GDM1 (cell line): Measurements from ENCODE around the gene SAP30L.

Experiments
- DNase-seq: peaks from one replicate; lab custom pipeline; 2025; lab: John Stamatoyannopoulos, UW

SAP30L gene

DNA sequence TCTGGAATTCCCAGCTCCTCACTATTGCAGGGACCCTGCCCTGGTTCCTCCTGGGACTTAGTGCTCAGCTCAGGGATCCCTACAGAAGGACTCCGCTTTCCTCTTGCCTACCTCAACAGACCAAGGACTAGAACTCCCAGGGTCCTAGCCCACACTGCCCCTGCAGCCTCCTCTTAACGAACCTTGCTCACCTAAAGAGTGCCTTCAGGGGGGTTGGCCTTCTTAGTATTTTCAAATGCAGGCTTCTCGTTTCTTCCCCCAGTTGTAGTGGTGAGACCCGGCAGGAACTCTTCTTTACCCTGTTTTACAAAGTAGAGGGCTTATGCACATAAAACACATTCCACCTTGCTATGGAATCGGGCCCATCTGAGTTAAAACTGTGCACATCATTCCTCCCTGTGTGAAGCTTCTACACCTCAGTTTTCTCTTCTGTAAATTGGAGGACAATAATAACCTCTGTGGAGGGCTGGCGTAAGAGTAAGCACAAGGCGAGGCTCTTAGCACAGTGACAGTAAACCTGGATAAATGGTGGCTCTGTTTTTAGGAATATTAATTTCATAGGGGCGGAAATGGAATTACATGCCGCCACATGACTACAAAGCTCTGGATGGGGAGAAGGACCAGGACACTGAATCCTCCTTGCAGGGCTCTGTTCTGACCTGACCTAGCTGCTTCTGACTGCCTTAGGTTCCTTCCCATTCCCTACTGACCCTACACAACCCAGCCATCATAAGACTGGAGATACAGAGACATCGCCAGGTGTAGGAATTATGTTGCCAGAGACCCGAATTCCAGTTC is 36.0 kb downstream of the SAP30L start:
- no peak for DNase-seq

DNA sequence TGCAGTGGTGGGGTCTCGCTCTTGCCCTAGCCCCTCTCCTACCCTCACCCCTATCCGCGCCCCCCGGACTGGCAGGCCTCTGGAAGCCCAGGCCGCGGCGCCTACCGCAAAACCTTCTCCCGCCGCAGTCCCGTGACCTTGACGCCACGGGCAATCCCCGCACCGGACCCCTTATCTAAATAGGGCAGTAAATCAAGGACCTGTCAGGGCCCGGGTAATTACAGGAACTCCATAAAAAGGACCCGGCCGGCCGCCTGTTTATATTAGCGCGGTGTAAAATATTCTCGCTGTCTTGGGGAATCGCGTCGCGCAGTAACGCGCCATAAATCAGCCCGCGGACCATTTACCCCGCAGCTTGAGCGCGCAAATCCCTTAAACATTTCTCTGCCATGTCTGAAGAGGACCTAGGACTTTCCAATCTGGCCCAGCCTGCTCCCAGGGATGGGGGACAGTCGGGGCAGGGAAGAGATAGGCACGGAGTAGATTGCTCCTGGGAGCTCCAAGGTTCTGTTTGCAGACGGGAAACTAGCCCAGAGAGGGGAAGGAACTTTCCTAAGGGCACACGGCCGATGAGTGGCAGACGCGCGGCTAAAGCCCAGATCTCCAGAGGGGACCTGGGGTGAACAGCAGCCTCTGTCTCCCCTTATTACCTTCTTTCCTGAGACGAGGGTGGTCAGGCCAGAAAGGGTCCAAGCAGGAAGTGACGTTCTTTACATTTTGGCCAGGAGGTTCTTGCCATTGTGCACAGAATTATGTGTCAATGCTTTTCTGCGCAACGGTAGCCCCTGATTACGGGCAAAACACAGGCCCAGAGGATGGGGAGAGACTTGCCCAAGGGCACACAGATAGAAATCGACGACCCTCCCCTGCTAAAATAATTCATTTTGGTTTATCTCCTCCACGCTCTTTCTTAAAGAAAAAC is 37.0 kb downstream of the SAP30L start:
- DNase-seq = no peak

DNA sequence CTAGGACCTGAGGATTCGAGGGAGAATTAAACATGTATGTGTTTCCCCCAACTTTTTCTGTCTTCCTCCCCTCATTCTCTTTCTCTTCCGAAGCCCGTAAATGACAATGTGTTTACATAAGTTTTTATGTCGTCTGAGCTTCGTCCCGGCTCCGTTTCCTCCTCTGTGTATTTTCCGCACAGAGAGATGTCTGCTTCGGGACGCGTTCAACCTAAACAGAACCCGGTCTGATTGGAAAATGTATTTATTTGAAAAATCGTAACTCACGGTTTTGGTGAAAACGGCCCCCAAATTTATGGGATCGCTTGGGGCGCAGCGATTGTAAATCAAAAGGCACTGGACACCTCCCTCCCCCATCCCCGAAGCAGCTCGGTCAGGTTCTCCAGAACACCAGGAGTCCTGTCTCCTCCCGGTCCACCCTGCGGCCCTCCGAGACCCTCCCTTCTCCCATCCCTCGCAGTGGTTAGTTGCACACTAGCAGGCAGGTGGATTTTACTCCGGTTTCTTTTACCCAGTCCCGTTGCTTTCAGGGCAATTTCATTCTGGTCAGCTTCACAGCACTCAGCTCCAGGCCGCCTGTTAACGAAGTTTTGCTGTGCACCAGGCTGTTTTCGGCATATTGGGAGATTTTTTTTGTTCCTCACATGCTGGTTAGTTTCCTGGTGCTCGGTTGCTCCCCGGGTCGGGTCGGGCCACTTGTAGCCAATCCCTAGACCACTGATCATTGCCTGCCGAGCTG is 38.0 kb downstream of the SAP30L start:
- no peak for DNase-seq

DNA sequence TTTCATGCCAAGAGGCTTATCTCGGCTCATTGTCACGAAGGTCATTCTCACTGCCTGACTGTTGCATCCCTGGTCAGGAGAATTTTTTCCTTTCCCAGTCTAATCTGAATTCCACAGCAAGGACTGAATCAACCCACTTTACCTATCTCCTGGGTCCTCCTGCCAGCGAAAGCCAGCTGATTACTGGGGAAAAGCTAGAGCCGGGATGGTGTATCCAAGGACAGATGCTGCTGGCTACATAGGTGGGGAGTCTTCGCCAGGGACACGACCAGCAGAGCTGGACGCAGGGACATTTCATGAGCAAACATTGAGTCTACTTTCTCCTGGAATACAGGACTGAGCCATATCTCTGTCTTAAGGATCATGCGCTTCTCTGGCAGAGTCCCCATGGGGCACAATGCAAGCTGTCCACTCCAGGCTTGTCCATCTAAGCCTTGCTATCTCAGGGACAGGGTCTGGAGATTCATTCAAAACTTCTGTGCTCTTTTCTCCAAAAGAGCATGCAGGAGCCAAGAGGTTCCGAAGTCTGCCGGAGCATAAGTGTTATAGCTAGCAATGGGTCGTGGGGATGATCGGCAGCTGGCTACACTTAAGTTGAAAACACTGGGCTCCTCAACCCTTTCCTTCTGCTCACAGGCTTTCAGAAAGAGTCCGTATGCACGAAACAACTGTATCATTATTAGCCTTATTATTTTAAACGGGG is 38.7 kb downstream of the SAP30L start:
- DNase-seq = no peak

DNA sequence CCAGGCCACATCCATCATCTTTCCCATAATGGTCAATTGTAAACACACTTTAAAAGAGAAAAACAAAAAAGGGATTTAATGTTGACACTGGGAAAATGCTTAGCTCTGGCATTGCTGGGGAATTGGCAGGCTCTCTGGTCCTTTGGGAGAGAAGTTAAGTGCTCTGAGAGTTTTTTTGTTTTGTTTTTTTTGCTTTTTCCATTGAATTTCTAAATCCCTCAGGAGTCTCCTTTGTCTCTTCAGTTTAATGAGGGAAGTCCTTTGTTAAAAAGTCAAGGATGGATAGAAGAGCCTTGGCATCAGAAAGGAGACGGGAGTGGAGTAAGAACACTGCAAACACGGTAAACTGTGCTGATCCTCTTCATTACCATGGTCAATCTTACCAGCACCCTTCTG is 39.3 kb downstream of the SAP30L start:
- DNase-seq = no peak

DNA sequence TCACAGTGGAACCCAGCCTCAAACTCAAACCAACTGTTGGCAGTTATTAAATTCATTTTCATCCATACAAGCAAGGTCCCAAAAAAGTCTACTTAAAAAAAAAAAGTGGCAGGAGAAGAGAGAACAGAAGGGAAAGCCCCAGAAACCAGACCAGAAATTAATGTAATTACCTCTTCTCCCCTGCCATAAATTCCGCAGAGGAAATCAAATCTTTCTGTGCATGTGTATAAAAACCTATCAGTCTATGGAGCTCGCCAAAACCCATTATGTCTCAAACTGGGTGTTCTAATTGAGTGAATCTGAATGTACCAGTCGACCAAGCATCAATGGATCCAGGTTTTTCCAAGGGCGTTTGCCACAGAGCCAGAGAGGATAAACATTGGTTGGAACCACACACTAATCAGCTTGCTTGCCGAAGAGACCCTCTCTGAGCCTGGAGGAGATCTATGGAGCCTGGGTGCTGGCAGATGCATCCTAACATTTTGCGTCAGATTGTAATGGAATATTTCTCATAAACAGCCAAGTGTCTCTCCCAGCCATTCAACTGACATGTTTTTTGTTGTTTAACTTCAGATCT is 40.1 kb downstream of the SAP30L start:
- DNase-seq = no peak

DNA sequence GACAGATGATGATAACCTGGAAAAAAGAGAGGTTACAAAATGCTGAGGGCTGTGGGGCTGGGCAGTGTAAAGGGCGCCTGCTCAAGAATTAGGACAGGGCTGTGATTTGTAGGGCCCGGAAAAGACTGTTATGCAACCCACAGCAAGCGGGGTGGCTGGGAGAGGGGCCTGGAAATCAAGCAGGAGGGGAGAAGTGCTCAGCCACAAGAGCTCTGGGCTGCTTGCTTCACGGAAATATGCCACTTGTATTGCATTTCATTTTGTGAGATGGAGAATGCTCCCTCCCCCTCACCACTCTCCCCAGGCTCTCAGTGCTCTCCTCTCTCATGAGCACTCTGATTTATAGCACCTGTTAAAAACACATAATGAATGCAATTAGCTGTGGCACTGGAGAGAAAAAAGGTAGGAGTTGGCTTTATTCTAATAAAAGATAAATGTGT is 40.6 kb downstream of the SAP30L start:
- DNase-seq = no peak

DNA sequence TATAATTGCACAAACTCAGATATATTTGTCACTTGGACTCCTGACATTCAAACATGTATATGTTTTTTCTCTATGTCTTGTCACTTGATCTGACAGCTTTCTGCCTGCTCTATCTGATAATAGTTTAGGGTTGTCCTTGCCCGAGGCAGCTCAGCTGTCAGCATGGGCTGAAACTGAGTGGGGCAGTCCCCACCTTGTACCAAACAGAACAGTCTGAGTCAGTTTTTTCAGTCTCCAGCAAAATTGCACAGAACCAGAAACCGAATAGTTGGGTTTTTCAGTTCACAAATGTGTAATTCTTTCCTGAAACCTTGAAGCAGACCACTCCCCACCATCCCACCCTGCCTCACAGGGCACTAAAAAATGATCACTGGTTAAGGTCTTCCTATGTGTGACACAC is 41.7 kb downstream of the SAP30L start:
- no peak for DNase-seq

DNA sequence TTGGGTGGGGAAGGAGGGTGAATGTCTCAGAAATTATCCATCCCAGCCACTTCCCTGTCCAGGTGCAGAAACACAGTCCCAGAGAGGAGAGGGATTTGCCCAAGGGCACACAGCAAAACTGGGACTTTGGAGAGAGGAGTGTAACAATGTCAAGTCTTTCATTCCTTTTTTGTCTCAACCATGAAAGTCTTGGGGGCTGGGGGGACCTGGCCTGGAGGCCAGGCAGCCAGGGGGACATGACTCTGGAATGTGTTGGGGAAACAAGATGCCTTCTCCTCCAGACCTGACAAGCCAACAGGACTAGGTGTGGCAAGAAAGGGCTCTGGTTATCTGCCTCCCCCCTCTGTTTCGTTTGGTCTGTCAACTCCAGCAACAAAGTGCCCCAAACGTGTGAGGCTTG is 46.1 kb downstream of the SAP30L start:
- no peak for DNase-seq

DNA sequence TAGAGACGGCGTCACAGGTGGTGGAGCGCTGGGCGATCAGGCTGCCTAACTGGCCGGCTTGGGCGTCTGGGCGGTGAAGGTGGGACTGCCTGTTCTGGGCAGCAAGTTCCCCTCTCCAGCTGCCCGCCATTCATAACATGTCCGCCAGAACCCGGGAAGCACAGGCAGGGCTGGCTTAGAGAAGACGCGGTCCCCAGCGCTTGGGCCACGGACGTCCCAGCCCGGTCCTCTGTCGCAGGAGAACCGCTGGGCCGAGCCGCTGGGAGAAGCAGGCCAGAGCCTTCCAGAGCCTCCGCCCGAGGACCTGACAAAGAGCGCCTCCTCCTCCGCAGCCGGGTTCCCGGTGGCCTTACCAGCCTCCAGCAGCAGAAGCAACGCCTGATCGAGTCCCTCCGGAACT is 47.5 kb downstream of the SAP30L start:
- no peak for DNase-seq

DNA sequence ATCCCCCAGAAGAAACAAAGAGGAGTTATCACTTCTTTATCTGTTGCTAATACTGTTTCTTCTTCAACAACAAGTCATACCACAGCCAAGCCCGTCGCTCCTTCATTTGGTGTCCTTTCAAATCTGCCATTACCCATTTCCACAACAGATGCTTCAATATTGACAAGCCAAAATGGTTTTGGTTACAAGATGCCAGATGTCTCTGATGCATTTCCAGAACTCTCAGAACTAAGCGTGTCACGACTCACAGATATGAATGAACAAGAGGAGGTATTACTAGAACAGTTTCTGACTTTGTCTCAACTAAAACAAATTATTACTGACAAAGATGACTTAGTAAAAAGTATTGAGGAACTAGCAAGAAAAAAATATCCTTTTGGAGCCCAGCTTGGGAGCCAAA is 48.2 kb downstream of the SAP30L start:
- no peak for DNase-seq

DNA sequence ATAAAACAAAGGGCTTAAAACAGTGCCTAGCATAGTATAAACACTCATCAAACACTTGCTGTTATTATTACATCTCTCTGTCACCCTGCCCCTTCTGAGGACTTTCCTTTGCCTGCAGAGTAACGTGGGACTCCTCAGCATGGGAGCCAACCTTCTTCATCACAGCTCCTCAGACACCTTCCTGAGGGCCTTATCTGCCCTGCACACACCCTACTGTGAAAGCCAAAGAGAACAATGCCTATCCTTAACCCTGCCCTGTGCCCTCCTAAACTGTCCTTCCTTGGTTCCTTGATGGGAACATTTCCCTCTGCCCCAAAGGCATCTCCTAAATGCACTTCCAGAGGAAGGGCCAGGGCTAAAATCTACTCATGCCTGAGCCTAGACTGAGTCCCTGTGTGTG is 52.8 kb downstream of the SAP30L start:
- DNase-seq = no peak

DNA sequence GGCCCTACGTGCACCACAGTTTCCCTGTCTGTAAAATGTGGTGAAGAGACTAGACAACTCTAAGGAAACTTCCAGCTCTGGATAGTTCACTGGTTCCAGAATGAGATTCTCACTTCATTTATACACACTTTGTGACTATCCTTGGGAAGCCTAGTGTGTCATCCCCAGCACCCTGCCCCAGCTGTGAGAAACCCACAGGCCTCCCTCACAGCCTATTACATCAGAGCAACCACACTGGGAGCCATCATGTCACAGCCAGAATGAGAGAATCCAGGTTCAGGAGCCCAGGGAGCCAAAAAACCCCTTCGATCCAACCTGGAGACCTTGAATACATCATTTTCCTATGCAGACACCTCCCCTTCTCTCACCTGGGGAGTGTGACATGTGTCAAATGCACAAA is 53.2 kb downstream of the SAP30L start:
- no peak for DNase-seq

DNA sequence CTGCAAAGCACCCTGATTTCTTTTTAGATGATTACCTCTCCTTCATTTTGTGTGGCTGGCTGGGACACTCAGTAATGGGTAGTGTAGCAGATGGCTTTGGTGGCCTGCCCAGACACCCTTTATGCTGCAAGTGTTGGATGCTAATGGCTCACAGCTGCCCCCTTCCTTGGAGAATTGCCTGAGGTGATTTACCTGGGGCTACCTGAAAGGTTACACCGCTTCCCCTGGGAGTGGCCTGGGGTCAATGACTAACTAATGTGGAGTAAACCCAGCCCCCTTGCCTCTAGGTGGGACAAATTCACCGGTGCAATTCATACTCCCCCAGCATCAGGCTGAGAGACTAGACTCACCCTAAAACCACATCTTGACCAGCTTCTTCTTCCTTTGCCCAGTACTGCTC is 55.8 kb downstream of the SAP30L start:
- DNase-seq = no peak

DNA sequence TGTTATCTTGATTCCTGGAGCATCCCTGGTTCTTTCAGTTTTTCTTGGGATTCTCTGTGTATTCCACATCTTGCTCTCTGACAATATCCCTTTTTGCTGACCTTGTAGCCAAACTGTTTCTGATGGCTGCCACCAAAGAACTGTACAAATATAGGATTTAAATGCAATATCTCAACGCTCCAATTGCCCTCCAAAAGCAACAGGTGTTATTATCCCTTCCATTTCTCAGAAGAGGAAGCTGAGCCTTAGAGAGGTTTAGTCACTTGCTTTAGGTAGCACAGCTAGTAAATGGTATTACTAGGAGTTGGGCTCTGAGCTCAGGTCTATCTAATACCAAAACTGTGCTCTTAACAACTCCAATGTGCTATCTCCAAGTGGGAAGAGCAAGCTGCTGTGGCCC is 56.4 kb downstream of the SAP30L start:
- DNase-seq = no peak

DNA sequence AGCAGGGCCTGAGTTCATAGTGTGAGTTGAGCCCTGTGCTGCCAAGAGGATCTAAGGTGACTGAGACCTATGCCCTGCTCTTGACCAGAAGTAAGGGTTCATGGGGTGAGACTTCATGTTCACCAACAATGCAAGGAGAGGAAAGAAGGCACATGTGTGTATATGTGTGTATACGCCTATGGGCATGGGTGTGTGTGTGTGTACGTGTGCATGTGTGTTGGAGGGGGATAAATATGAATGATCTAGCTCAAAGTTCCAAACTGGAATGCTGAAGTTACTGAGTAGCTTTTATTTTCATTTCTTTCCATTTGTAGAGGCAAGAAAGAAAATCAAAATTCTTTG is 57.9 kb downstream of the SAP30L start:
- no peak for DNase-seq

DNA sequence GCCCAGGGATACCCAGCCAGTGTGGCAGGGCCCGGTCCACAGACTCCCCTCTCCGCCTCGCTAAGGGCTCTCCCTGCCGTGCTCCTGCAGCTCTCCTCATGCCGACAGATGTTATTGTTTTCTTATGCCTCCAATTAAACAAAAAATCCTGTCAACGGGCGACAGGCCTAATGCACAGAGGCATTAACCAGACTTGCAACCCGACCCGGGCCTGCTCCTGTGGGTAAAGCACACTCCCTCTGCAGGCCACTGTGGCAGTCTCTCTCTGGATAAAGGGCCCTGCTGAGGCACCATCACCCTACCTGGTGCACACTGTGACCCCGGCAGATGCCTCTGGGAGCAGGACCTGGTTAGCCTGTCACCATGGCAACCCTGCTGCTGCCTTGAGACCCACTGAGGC is 59.8 kb downstream of the SAP30L start:
- DNase-seq = no peak

DNA sequence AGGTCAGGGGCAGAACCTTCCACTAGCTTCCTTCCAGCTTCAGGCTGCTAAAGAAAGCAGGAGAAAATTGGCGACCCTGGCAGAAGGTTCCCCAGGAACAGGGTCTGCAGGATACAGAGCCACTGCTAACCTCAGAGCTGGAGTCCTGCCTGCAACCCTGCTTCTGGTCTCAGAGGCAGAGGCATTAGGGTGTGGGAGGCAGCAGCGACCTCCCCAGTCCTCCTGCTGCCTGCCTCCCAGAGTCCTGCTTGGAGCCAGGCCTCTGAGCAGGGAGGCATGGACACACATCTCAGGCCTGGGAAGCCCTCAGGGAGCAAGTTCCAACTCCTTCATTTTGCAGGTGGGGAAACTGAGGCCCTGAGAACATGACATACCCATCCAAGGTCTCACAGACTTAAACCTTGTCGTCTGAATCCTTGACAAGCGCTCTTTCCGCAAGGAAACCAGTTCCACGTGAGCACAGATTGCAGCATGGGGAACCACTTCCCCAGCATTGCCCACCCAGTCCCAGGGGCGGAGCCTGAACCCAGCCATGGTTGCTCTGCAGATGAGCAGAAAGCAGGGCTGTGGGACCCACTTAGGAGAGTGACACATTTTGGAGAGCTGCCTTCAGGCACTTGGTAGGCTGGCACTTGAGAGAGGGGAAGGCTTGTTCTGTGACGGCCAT is 60.4 kb downstream of the SAP30L start:
- no peak for DNase-seq

DNA sequence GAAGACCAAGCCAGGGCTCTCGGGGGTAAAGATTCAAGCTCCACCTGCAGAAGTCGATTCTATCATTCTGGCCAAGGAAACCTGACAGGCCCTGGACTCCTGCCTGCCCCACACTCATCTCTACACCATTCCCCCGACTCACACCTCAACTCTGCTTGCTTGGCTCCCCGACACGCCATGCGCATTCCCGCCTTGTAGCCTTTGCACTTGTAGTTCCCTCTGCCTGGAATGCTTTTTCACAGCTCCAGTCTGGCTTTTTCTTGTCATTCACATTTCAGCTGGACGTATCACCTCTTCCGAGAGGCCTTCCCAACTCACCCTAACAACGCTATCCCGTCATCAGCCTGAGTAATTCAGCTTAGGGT is 60.9 kb downstream of the SAP30L start:
- DNase-seq = no peak

DNA sequence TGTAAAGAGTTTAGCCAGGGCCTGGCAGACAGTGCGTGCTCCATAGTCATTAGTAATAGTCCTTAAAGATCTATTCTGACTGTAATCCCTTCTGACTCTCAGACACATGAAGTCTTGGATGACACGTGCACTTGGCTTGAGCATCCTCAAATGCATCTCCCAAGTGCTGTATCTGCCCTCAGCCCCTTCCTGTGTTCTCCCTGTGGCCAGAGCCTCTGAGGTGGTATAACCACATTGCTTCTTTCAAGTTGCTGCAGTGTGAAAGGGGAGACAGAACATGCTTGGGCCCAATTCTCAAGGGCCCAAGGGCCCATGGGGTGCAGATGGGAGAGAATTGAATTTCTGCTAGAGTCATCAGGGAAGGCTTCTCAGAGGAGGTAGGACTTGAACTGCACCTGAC is 62.3 kb downstream of the SAP30L start:
- DNase-seq = no peak
